Fibroblast of pulmonary artery (primary cell): ENCODE data around the gene MDM4.
"Not testable (repeated sequence)": the region's sequence is repeated elsewhere in the genome, so short reads cannot be mapped to it uniquely, and the experiment has no call there.

Experiments
- DNase-seq: peaks from one replicate; pipeline ENCODE4 v3.0.0-alpha.2; 2010; ENCODE audit warnings: low read depth
- H3K4me3 ChIP-seq: replicated peaks from 2 replicates; pipeline ENCODE4 v1.5.1; 2011; ENCODE audit warnings: low read depth, mild to moderate bottlenecking, control low read depth, low read length, moderate library complexity
- CTCF ChIP-seq: IDR thresholded peaks from 2 replicates; pipeline ENCODE4 v1.5.1; 2011; ENCODE audit warnings: mild to moderate bottlenecking, control low read depth, low read length, inconsistent platforms; ENCODE audit errors: missing control alignments

The MDM4 gene

GRCh38 chr1:204478921-204479320 lies 37.3 kb upstream of the MDM4 start:
- TF ChIP-seq CTCF = no peak
- no peak overlapping the region for H3K4me3 ChIP-seq
- no peak for DNase-seq

- TF ChIP-seq CTCF = no peak
- no peak for DNase-seq
- no peak overlapping the region for H3K4me3 ChIP-seq
These were observed 36.6 kb upstream of the MDM4 start for GRCh38 chr1:204479387-204480136.

GRCh38 chr1:204480515-204480914 lies 35.7 kb upstream of the MDM4 start:
- no peak for TF ChIP-seq CTCF
- DNase-seq = no peak

GRCh38 chr1:204483791-204484190 lies 32.4 kb upstream of the MDM4 start:
- no peak for DNase-seq
- no peak overlapping the region for H3K4me3 ChIP-seq
- no peak for TF ChIP-seq CTCF

More at GRCh38 chr1:204480515-204480914, 35.7 kb upstream of the MDM4 start:
- H3K4me3 ChIP-seq = no peak overlapping the region

- not testable (repeated sequence) for H3K4me3 ChIP-seq, DNase-seq
These were observed 29.5 kb upstream of the MDM4 start for GRCh38 chr1:204486513-204487255.

GRCh38 chr1:204487256-204487615 lies 29.0 kb upstream of the MDM4 start:
- DNase-seq = no peak
- no peak for TF ChIP-seq CTCF
- H3K4me3 ChIP-seq = no peak overlapping the region

- no peak overlapping the region for H3K4me3 ChIP-seq
- DNase-seq = no peak
- no peak for TF ChIP-seq CTCF
These were observed 24.6 kb upstream of the MDM4 start for GRCh38 chr1:204491655-204492054.
